ENCODE data around the gene FNTB. TPM values are rescaled to one million over a fixed set of nuclear protein-coding genes. Genes with fewer than 3 reads are reported as not detected.

The FNTB gene
- total RNA-seq, 4 donors from 2014 or later: 34.0 to 48.6 (median 38.8) TPM

GRCh38 chr14:64954491-64955240 is 32.0 kb upstream of the FNTB start:
- intact Hi-C loops (cut with DNase I; ENCODE audit: low total_unique reads): no loop called here
- TF ChIP-seq CTCF (IDR thresholded peaks at IDR 0.05) (no peak), POLR2A (IDR thresholded peaks at IDR 0.05) (no peak)
- WGBS, 2 donors: 86 to 96% methylated on average over 9 of the region's 9 CpGs
- DNase-seq (ENCODE audit: low spot score in 2 of 2): peak in 1 of 2 donors; percentile 56
- H3K4me3 ChIP-seq (ENCODE audit: low read depth, poor library complexity, severe bottlenecking): no peak overlapping the region

GRCh38 chr14:64955297-64955696 is 31.4 kb upstream of the FNTB start:
- H3K4me3 ChIP-seq (ENCODE audit: low read depth, poor library complexity, severe bottlenecking): no peak overlapping the region
- intact Hi-C loops (cut with DNase I; ENCODE audit: low total_unique reads): no loop called here
- 83 to 87% methylated on average over 6 of the region's 6 CpGs for whole genome bisulfite sequencing, 2 donors
- TF ChIP-seq POLR2A (IDR thresholded peaks at IDR 0.05) (no peak), CTCF (IDR thresholded peaks at IDR 0.05) (no peak)
- peak in 1 of 2 donors; percentile 77 for DNase-seq (ENCODE audit: low spot score in 2 of 2)

GRCh38 chr14:64956697-64957406 is 29.8 kb upstream of the FNTB start:
- TF ChIP-seq POLR2A (IDR thresholded peaks at IDR 0.05) (no peak), CTCF (IDR thresholded peaks at IDR 0.05) (no peak)
- DNase-seq (ENCODE audit: low spot score in 2 of 2): peak in 1 of 2 donors; percentile 68
- no peak overlapping the region for H3K4me3 ChIP-seq (ENCODE audit: low read depth, poor library complexity, severe bottlenecking)
- 70 to 86% methylated on average over 8 of the region's 8 CpGs for WGBS, 2 donors
- intact Hi-C loops (cut with DNase I; ENCODE audit: low total_unique reads): no loop called here

- H3K4me3 ChIP-seq (ENCODE audit: low read depth, poor library complexity, severe bottlenecking): no peak overlapping the region
- WGBS, 2 donors: 89 to 92% methylated on average over 2 of the region's 2 CpGs
- no peak for TF ChIP-seq POLR2A (IDR thresholded peaks at IDR 0.05)
- DNase-seq (ENCODE audit: low spot score in 2 of 2): no peak
- intact Hi-C loops (cut with DNase I; ENCODE audit: low total_unique reads): no loop called here
These were observed 28.5 kb upstream of the FNTB start for GRCh38 chr14:64958201-64958600.

GRCh38 chr14:64958743-64959142 is 28.0 kb upstream of the FNTB start:
- TF ChIP-seq CTCF (IDR thresholded peaks at IDR 0.05): no peak
- no peak for TF ChIP-seq POLR2A (IDR thresholded peaks at IDR 0.05)
- no peak overlapping the region for H3K4me3 ChIP-seq (ENCODE audit: low read depth, poor library complexity, severe bottlenecking)
- WGBS, 2 donors: 58 to 63% methylated on average over 5 of the region's 5 CpGs
- no peak for DNase-seq (ENCODE audit: low spot score in 2 of 2)
- intact Hi-C loops (cut with DNase I; ENCODE audit: low total_unique reads): no loop called here

- no peak for DNase-seq (ENCODE audit: low spot score in 2 of 2)
- intact Hi-C loops (cut with DNase I; ENCODE audit: low total_unique reads): no loop called here
- no peak overlapping the region for H3K4me3 ChIP-seq (ENCODE audit: low read depth, poor library complexity, severe bottlenecking)
- no peak for TF ChIP-seq CTCF (IDR thresholded peaks at IDR 0.05)
- no peak for TF ChIP-seq POLR2A (IDR thresholded peaks at IDR 0.05)
- 39 to 50% methylated on average over 4 to 5 of the region's 5 CpGs for WGBS, 2 donors
These were observed 25.9 kb upstream of the FNTB start for GRCh38 chr14:64960762-64961276.

All from lower leg skin (tissue), 4 donors.